ENCODE data around the gene KCNJ3.

GRCh38 chr2:154720651-154721050 lies 22.2 kb downstream of the KCNJ3 start:
- TF ChIP-seq ZBED1 (IDR thresholded peaks at IDR 0.05) = no peak
- no peak for TF ChIP-seq POLR2AphosphoS5 (IDR thresholded peaks at IDR 0.05; ENCODE audit: control insufficient read depth, insufficient read depth, low read depth, low read length)
- TF ChIP-seq, protein P1, sequence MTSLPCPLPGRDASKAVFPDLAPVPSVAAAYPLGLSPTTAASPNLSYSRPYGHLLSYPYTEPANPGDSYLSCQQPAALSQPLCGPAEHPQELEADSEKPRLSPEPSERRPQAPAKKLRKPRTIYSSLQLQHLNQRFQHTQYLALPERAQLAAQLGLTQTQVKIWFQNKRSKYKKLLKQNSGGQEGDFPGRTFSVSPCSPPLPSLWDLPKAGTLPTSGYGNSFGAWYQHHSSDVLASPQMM (CRISPR knock-in tag; IDR thresholded peaks at IDR 0.05) = no peak
- TF ChIP-seq BRCA1 (IDR thresholded peaks at IDR 0.05) = no peak
- TF ChIP-seq BRCA1 (CRISPR knock-in tag; IDR thresholded peaks at IDR 0.05) = no peak
- no peak for TF ChIP-seq EZH2 (IDR thresholded peaks at IDR 0.05; ENCODE audit: borderline replicate concordance, low read depth, low read length)
- TF ChIP-seq, protein P2, sequence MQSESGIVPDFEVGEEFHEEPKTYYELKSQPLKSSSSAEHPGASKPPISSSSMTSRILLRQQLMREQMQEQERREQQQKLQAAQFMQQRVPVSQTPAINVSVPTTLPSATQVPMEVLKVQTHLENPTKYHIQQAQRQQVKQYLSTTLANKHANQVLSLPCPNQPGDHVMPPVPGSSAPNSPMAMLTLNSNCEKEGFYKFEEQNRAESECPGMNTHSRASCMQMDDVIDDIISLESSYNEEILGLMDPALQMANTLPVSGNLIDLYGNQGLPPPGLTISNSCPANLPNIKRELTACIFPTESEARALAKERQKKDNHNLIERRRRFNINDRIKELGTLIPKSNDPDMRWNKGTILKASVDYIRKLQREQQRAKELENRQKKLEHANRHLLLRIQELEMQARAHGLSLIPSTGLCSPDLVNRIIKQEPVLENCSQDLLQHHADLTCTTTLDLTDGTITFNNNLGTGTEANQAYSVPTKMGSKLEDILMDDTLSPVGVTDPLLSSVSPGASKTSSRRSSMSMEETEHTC (IDR thresholded peaks at IDR 0.05) = no peak
- no peak for TF ChIP-seq CTCF (IDR thresholded peaks at IDR 0.05 in 2 of 3, conservative IDR thresholded peaks at IDR 0.05 in 1 of 3; ENCODE audit: insufficient read depth in 2 of 3, low read depth in 1 of 3, low read length in 3 of 3)
- no peak for TF ChIP-seq ETV5 (CRISPR knock-in tag; IDR thresholded peaks at IDR 0.05; ENCODE audit: low read depth)
